Lower lobe of right lung (tissue), 2 donors: Measurements from ENCODE around the gene LYPD6B. TPM values are rescaled to one million over a fixed set of nuclear protein-coding genes. Genes with fewer than 3 reads are reported as not detected.

Experiments used
- ATAC-seq, 2 donors: fragments of 200-7000 bp; cut with Tn5 transposase; one replicate each; pipeline ENCODE4 v1.9.1; 2020 to 2022; ENCODE audit warnings: mild to moderate bottlenecking in 2 of 2, moderate library complexity in 2 of 2
- DNase-seq: peaks from one replicate; pipeline ENCODE4 v3.0.0-alpha.2; 2020
- H3K27ac ChIP-seq: fragments of 200-600 bp; one replicate; pipeline ENCODE4 v1.8.0; 2022
- H3K27me3 ChIP-seq: fragments of 200-600 bp; one replicate; pipeline ENCODE4 v1.8.0; 2022; ENCODE audit warnings: low read depth
- H3K36me3 ChIP-seq: fragments of 200-600 bp; one replicate; pipeline ENCODE4 v1.8.0; 2022; ENCODE audit warnings: mild to moderate bottlenecking
- H3K4me1 ChIP-seq: fragments of 200-600 bp; one replicate; pipeline ENCODE4 v1.8.0; 2022
- H3K4me3 ChIP-seq: fragments of 200-600 bp; one replicate; pipeline ENCODE4 v1.8.0; 2022; ENCODE audit warnings: mild to moderate bottlenecking
- H3K9me3 ChIP-seq: fragments of 200-600 bp; one replicate; pipeline ENCODE4 v1.8.0; 2022
- intact Hi-C: fragments of 100-400 bp; cut with DNase I; formaldehyde crosslinking; loops from one replicate; pipeline ENCODE4 v1.11.0; 2022
- total RNA-seq: library from RNA; stranded (reverse); fragmentation: NEBNext Ultra II Directional; extraction: Animal tissue kit (Norgen Biotek cat#: 25700); gene quantifications from one replicate; pipeline ENCODE4 v1.2.1, GENCODE V29; 2021
- TF ChIP-seq, protein P1 (sequence below): fragments of 200-600 bp; IDR thresholded peaks from one replicate; pipeline ENCODE4 v1.8.0; 2022; ENCODE audit warnings: antibody characterized with exemption, mild to moderate bottlenecking
- donor health status: DM: no; HTN: yes; CAD: no; lungs with severe emphysema.

The LYPD6B gene
- total RNA-seq, 1 donor from 2014 or later, result 2.0 TPM

DNA sequence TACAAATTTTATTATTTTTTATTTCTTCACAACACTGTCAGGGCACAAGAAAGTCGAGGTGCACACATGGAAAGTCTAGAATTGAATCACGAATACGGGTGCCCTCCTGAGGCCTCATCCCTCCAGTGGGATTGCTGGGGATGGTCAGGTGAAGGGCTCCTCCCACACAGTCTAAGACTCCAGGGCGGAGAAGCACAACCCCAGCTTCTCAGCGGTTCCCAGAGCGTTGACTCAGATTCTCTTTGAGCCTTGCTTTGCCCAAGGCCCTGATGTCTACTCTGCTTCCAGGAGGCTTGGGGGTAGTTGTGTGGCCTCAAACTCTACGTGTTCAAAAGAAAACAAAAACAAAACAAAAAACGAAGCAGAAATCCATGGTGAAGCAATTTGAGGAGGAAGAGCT lies 108.4 kb downstream of the LYPD6B start:
- Histone ChIP-seq H3K27me3 (no peaks in the 10 kb centered on the region), H3K9me3 (no peaks in the 10 kb centered on the region), H3K4me3 (no peak overlapping the region), H3K27ac (no peak overlapping the region), H3K36me3 (no peaks in the 10 kb centered on the region), H3K4me1 (no peaks in the 10 kb centered on the region)
- ATAC-seq (no peak), DNase-seq (no peak)
- intact Hi-C loops, result no loop called here
- TF ChIP-seq, protein P1, sequence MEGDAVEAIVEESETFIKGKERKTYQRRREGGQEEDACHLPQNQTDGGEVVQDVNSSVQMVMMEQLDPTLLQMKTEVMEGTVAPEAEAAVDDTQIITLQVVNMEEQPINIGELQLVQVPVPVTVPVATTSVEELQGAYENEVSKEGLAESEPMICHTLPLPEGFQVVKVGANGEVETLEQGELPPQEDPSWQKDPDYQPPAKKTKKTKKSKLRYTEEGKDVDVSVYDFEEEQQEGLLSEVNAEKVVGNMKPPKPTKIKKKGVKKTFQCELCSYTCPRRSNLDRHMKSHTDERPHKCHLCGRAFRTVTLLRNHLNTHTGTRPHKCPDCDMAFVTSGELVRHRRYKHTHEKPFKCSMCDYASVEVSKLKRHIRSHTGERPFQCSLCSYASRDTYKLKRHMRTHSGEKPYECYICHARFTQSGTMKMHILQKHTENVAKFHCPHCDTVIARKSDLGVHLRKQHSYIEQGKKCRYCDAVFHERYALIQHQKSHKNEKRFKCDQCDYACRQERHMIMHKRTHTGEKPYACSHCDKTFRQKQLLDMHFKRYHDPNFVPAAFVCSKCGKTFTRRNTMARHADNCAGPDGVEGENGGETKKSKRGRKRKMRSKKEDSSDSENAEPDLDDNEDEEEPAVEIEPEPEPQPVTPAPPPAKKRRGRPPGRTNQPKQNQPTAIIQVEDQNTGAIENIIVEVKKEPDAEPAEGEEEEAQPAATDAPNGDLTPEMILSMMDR, result no peak

DNA sequence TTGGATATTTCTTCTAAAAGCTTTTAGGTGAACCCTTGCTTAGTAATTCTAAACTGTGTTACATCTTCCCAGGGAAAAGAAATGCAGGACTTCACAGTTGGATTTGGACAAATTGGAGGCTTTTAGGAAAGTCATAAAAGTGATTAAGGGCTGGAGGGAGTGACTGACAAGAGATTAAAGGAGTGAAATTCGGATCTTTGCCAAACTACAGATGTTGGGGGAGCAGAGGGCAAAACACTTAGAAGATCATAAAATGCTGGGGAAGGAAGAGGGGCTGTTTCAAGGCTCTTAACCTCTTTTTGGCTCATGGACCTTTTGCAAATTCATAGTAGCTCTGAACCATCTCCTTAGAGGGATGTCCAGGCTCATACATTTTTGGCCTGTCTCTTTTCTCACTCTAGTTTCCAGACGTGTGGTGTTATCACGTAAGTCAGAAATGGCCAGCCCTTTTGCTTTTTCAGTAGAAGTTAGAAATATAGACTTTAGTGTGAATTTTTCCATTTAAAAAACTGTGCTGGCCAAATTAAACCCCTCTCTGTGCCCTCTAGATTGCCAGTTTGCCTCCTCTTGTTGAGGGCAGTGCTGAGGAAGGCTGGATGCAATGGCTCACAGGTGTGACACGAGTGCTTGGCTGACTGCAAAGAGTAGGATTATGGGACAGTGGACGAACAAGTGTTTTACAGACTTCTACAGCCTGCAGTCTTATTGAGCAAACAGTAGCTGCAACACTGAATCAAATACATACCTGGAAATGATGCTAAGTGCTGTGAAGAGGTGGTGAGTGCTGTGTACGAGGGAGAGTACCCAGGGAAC lies 109.9 kb downstream of the LYPD6B start:
- Histone ChIP-seq H3K36me3 (no peaks in the 10 kb centered on the region), H3K4me3 (no peak overlapping the region), H3K9me3 (no peaks in the 10 kb centered on the region), H3K4me1 (no peaks in the 10 kb centered on the region), H3K27ac (no peak overlapping the region), H3K27me3 (no peaks in the 10 kb centered on the region)
- TF ChIP-seq, protein P1, result no peak
- intact Hi-C loops, result no loop called here
- no peak for DNase-seq
- ATAC-seq, result peak in 1 of 2 donors; percentile 66

DNA sequence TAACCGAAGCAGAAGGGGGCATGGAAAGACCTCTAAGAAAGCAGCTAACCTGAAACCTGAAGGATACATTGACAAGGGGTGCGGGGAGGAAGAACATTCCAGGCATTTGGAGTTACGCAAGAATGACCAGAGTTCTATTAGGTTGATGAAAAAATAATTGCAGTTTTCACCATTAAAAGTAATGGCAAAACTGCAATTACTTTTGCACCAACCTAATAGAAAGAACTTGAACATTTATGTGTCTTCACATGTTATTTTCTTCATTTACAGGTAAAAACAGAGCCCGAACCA lies 110.5 kb downstream of the LYPD6B start:
- H3K27ac ChIP-seq, result no peak overlapping the region
- H3K4me1 ChIP-seq, result no peaks in the 10 kb centered on the region
- H3K36me3 ChIP-seq, result no peaks in the 10 kb centered on the region
- intact Hi-C loops, result no loop called here
- no peak overlapping the region for H3K4me3 ChIP-seq
- TF ChIP-seq, protein P1, result no peak
- H3K9me3 ChIP-seq, result no peaks in the 10 kb centered on the region
- no peak for DNase-seq
- no peaks in the 10 kb centered on the region for H3K27me3 ChIP-seq
- no peak for ATAC-seq

DNA sequence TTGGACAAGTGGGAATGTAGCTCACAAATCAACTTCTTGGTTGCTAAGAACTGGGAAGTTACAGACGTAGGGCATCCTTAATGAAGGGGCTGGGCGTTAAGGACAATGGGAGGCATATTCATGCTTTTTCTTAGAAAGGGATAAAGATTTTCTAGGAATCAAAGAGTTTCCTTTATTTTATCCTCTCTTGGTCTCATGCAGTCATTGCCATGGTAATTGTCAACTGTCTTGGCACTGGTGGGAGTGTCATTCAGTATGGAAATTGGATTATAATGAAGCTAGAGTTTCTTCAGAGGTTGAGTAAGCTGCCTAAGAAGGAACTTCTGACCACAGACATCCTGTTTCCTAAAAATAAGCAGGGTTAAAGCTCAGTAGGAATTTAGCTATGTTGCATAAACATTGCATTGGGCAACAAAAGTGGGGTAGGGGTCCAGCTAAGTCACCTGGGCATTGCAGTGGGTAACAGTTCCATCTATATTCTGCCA lies 114.0 kb downstream of the LYPD6B start:
- Histone ChIP-seq H3K4me1 (no peaks in the 10 kb centered on the region), H3K9me3 (no peaks in the 10 kb centered on the region), H3K4me3 (no peak overlapping the region), H3K27ac (no peak overlapping the region), H3K27me3 (no peaks in the 10 kb centered on the region), H3K36me3 (no peaks in the 10 kb centered on the region)
- no peak for DNase-seq
- TF ChIP-seq, protein P1, result no peak
- peak; percentile 62 to 69 for ATAC-seq
- intact Hi-C loops, result no loop called here

DNA sequence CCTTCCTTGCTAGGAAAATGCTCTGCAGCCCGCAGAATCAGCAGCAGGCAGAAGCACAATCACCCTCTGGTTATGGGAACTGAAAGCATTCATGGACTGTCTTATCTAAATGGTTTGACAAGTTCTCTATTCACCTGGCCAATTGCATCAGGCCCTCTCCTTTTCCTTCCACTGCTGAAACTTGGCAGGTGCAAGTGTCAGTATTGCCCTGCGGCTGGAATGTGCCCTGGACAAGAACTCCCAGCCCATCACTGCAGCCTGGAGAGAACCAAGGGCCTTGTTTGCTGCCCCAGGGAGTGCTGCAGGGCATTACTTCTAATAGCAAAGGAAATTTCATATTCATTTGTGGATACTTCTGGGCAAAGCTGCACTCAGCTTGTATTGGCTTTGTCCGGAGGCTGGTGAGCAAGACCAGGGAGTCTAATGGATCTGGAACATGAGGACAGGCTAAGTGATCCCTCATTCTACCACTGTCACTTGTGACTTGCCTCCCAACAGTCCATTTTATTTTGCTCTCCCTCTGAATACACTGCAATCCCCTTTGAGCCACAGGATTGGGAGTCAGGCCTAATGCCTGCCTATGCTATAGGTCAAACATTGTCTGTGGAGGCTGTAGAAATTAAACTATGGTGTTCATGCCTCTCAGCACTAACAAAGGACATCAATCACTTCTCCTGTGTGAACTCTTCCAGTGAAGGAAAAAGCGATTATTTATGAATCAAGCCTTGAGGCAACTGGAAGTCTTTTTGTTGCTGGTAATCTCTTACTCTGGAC lies 116.9 kb downstream of the LYPD6B start:
- no peak for ATAC-seq
- no peak overlapping the region for H3K4me3 ChIP-seq

More for the DNA sequence above, 116.9 kb downstream of the LYPD6B start:
- Histone ChIP-seq H3K36me3 (no peaks in the 10 kb centered on the region), H3K9me3 (no peaks in the 10 kb centered on the region), H3K27me3 (no peaks in the 10 kb centered on the region), H3K27ac (no peak overlapping the region), H3K4me1 (no peaks in the 10 kb centered on the region)
- intact Hi-C loops, result no loop called here
- TF ChIP-seq, protein P1, result no peak
- no peak for DNase-seq
